HCT116 (cell line): ENCODE data around the gene NSD2. TPM values are rescaled to one million over a fixed set of nuclear protein-coding genes. Genes with fewer than 3 reads are reported as not detected.

Experiments
- ATAC-seq: fragments of 200-7000 bp; cut with Tn5 transposase; 2 replicates; pipeline ENCODE4 v1.9.1; 2020; ENCODE audit warnings: mild to moderate bottlenecking, moderate library complexity
- BruUV-seq: library from RNA; stranded (reverse); fragments of 400-500 nt; replicated peaks from 2 replicates; lab custom pipeline; 2021; lab: Mats Ljungman, UMichigan
- CTCF ChIA-PET: fragments of 300-600 bp; sonication (Branson Sonifier 250); formaldehyde crosslinking; loops from one replicate; lab custom pipeline; 2021; ENCODE audit warnings: antibody characterized with exemption; lab: Charles Lee
- POLR2A ChIA-PET: fragments of 300-600, 350-600 bp; sonication (Branson Sonifier 250); formaldehyde crosslinking; loops from one replicate; lab custom pipeline; 2021; ENCODE audit warnings: antibody characterized with exemption; lab: Charles Lee
- RAD21 ChIA-PET, 2 experiments: fragments of 300-600 bp; sonication (Branson Sonifier 250); formaldehyde crosslinking; loops; one replicate each; lab custom pipeline; 2023; ENCODE audit warnings: low total read pairs in 2 of 2; ENCODE audit not compliant: uncharacterized antibody in 2 of 2, unreplicated experiment in 2 of 2, low non-redundant PET in 1 of 2; lab: Charles Lee
- DNase-seq: peaks from one replicate; pipeline ENCODE4 v3.0.0-alpha.2; 2010; ENCODE audit warnings: low read depth, low spot score
- H2AFZ ChIP-seq: fragments of 200-600 bp; shearing (Covaris generic), sonication (generic); 2 replicates; pipeline ENCODE4 v1.6.1; 2017; ENCODE audit warnings: low read depth, mixed run types, mixed read lengths, antibody characterized with exemption, low read length; ENCODE audit not compliant: poor library complexity, severe bottlenecking
- H3K27ac ChIP-seq: 2 replicates; pipeline ENCODE4 v1.5.1; 2012; ENCODE audit warnings: low read depth, low read length
- H3K27me3 ChIP-seq: fragments of 200-600 bp; sonication (generic); 2 replicates; pipeline ENCODE4 v1.6.1; 2016; ENCODE audit warnings: mixed run types, low read length, mixed read lengths; ENCODE audit not compliant: insufficient read depth
- H3K36me3 ChIP-seq, 2 experiments: fragments of 200-500 bp in 1 of 2; fragments of 200-600 bp in 1 of 2; sonication (Bioruptor generic) in 1 of 2; sonication (generic) in 1 of 2; 2 replicates each; pipeline versions ENCODE4 v1.5.1 to v1.6.1; 2014 to 2016; ENCODE audit warnings: low read length in 2 of 2, inconsistent platforms in 1 of 2, mixed read lengths in 1 of 2, mixed run types in 1 of 2; ENCODE audit not compliant: insufficient read depth in 2 of 2, control insufficient read depth in 1 of 2
- H3K4me1 ChIP-seq, 2 experiments: fragments of 200-600 bp in 1 of 2; sonication (generic) in 1 of 2; 2 replicates each; pipeline versions ENCODE4 v1.5.1 to v1.6.1; 2012 to 2017; ENCODE audit warnings: low read length in 2 of 2, inconsistent platforms in 1 of 2, mild to moderate bottlenecking in 1 of 2, mixed read lengths in 1 of 2, mixed run types in 1 of 2, moderate library complexity in 1 of 2; ENCODE audit not compliant: insufficient read depth in 2 of 2, control insufficient read depth in 1 of 2
- H3K4me2 ChIP-seq: fragments of 200-600 bp; sonication (generic); 2 replicates; pipeline ENCODE4 v1.6.1; 2017; ENCODE audit warnings: mixed run types, low read length, mixed read lengths
- H3K4me3 ChIP-seq, 2 experiments: fragments of 200-600 bp in 1 of 2; sonication (generic) in 1 of 2; replicated peaks in 1 of 2; 2 replicates each; pipeline ENCODE4 v1.5.1; 2011 to 2016; ENCODE audit warnings: low read length in 2 of 2, control low read depth in 1 of 2, low read depth in 1 of 2, mild to moderate bottlenecking in 1 of 2, mixed read lengths in 1 of 2, mixed run types in 1 of 2
- H3K79me2 ChIP-seq: fragments of 200-600 bp; sonication (generic); 2 replicates; pipeline ENCODE4 v1.6.1; 2017; ENCODE audit warnings: mild to moderate bottlenecking, mixed run types, low read length, moderate library complexity, mixed read lengths; ENCODE audit not compliant: insufficient read depth
- H3K9ac ChIP-seq: fragments of 200-600 bp; sonication (generic); 2 replicates; pipeline ENCODE4 v1.6.1; 2016; ENCODE audit warnings: low read length, mixed read lengths
- H3K9me2 ChIP-seq: fragments of 200-600 bp; sonication (generic), shearing (Covaris generic); 2 replicates; pipeline ENCODE4 v1.6.1; 2017; ENCODE audit warnings: mixed run types, mild to moderate bottlenecking, moderate library complexity; ENCODE audit not compliant: insufficient read depth
- H3K9me3 ChIP-seq, 2 experiments: fragments of 200-500 bp in 1 of 2; fragments of 200-600 bp in 1 of 2; sonication (Bioruptor generic) in 1 of 2; sonication (generic) in 1 of 2; 2 replicates each; pipeline ENCODE4 v1.6.1; 2014 to 2017; ENCODE audit warnings: low read length in 2 of 2, mixed read lengths in 2 of 2, inconsistent platforms in 1 of 2, low read depth in 1 of 2, mild to moderate bottlenecking in 1 of 2, mixed run types in 1 of 2, moderate library complexity in 1 of 2; ENCODE audit not compliant: control insufficient read depth in 1 of 2, insufficient read depth in 1 of 2
- H4K20me1 ChIP-seq: fragments of 200-600 bp; sonication (generic), shearing (Covaris generic); 2 replicates; pipeline ENCODE4 v1.6.1; 2017; ENCODE audit warnings: mixed run types, mild to moderate bottlenecking, moderate library complexity; ENCODE audit not compliant: insufficient read depth
- CTCF ChIP-seq, 3 experiments: fragments of 200-600 bp in 1 of 3; sonication (generic) in 1 of 3; IDR thresholded peaks in 2 of 3; conservative IDR thresholded peaks in 1 of 3; 2 replicates each; pipeline ENCODE4 v1.5.1; 2012 to 2017; ENCODE audit warnings: low read depth in 2 of 3, low read length in 2 of 3, antibody characterized with exemption in 1 of 3, borderline replicate concordance in 1 of 3, control low read depth in 1 of 3, mild to moderate bottlenecking in 1 of 3, mixed read lengths in 1 of 3, mixed run types in 1 of 3, moderate library complexity in 1 of 3; ENCODE audit not compliant: insufficient read depth in 1 of 3
- EGR1 ChIP-seq: IDR thresholded peaks from 2 replicates; pipeline ENCODE4 v1.6.1; 2012; ENCODE audit warnings: low read depth
- ELF1 ChIP-seq: IDR thresholded peaks from 2 replicates; pipeline ENCODE4 v1.6.1; 2012; ENCODE audit warnings: low read depth, borderline replicate concordance
- EZH2 ChIP-seq: fragments of 200-600 bp; sonication (generic); IDR thresholded peaks from 2 replicates; pipeline ENCODE4 v1.6.1; 2017; ENCODE audit warnings: antibody characterized with exemption, mixed run types
- EZH2phosphoT487 ChIP-seq: fragments of 200-600 bp; IDR thresholded peaks from 2 replicates; pipeline ENCODE4 v1.6.1; 2018; ENCODE audit warnings: antibody characterized with exemption, borderline replicate concordance
- FOSL1 ChIP-seq: IDR thresholded peaks from 2 replicates; pipeline ENCODE4 v1.6.1; 2012; ENCODE audit warnings: low read depth
- JUND ChIP-seq: IDR thresholded peaks from 2 replicates; pipeline ENCODE4 v1.6.1; 2012
- POLR2AphosphoS5 ChIP-seq: IDR thresholded peaks from 2 replicates; pipeline ENCODE4 v1.6.1; 2011; ENCODE audit warnings: mild to moderate bottlenecking, low read depth, low read length, moderate library complexity
- RAD21 ChIP-seq: IDR thresholded peaks from 2 replicates; pipeline ENCODE4 v1.6.1; 2012; ENCODE audit warnings: low read depth, mild to moderate bottlenecking
- SIN3A ChIP-seq: IDR thresholded peaks from 2 replicates; pipeline ENCODE4 v1.6.1; 2012; ENCODE audit warnings: low read depth
- SP1 ChIP-seq: IDR thresholded peaks from 2 replicates; pipeline ENCODE4 v1.6.1; 2012; ENCODE audit warnings: low read depth
- TCF7L2 ChIP-seq: IDR thresholded peaks from 2 replicates; pipeline ENCODE4 v1.7.0; 2011; ENCODE audit warnings: borderline replicate concordance, inconsistent platforms; ENCODE audit not compliant: insufficient read depth, insufficient read length; ENCODE audit errors: extremely low read depth
- ZFX ChIP-seq: fragments of 450-650 bp; IDR thresholded peaks from 2 replicates; pipeline ENCODE4 v1.6.1; 2017
- intact Hi-C: fragments of 100-400 bp; cut with micrococcal nuclease; formaldehyde crosslinking; loops from 2 replicates; pipeline ENCODE4 v1.10.0; 2022
- total RNA-seq: library from RNA; stranded (reverse); gene quantifications from one replicate; pipeline ENCODE4 v1.2.1, GENCODE V29; 2021; ENCODE audit not compliant: unreplicated experiment
- TF ChIP-seq, protein P1 (sequence below): IDR thresholded peaks from 2 replicates; pipeline ENCODE4 v1.6.1; 2012

The NSD2 gene
- total RNA-seq, 1 experiment from 2014 or later = 145 TPM

DNA sequence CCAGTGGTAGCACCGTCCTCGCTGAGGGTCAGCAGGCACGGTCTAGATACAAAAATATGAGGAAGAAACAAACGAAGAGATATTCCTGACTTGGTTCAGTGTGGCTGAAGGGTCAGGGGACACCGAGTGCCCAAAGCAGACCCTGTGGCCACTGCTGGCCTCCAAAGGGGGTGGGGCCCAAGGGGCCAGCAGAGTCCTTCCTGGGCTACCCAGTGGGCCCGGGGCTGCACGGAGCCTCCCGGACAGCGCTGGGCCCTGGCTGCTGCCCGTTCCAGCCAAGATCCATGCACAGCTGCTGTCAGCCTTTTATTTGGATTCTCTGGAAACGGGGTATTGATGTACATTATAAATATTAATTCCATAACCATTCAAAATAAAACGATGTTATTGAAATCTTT is 117.1 kb downstream of the NSD2 start:
- H3K9me2 ChIP-seq = no peaks in the 10 kb centered on the region
- ATAC-seq (no peak), DNase-seq (no peak)
- H3K79me2 ChIP-seq = peaks cover 38% of the 10 kb centered on the region
- BruUV-seq = no TSS peak
- peaks cover 10 to 31% of the 10 kb centered on the region in 2 experiments; a peak in 3 of 4 replicates for H3K36me3 ChIP-seq
- CTCF ChIA-PET = no interaction called here
- no peaks in the 10 kb centered on the region for H3K4me1 ChIP-seq
- H3K9me3 ChIP-seq = no peaks in the 10 kb centered on the region
- H4K20me1 ChIP-seq = no peaks in the 10 kb centered on the region
- no peak overlapping the region for H3K27ac ChIP-seq
- H3K4me2 ChIP-seq = no peak overlapping the region
- H3K4me3 ChIP-seq = no peak overlapping the region
- TF ChIP-seq JUND = no peak
- no peak for TF ChIP-seq CTCF (IDR thresholded peaks at IDR 0.05 in 2 of 3, conservative IDR thresholded peaks at IDR 0.05 in 1 of 3; ENCODE audit: borderline replicate concordance in 1 of 3, insufficient read depth in 1 of 3, low read depth in 2 of 3, low read length in 2 of 3)
- no peak for TF ChIP-seq RAD21
- no peak for TF ChIP-seq POLR2AphosphoS5
- no peak for TF ChIP-seq TCF7L2
- no peak for TF ChIP-seq EZH2phosphoT487
- TF ChIP-seq, protein P1, sequence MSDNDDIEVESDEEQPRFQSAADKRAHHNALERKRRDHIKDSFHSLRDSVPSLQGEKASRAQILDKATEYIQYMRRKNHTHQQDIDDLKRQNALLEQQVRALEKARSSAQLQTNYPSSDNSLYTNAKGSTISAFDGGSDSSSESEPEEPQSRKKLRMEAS = no peak
- TF ChIP-seq FOSL1 = no peak
- TF ChIP-seq ELF1 = no peak
- TF ChIP-seq ZFX = no peak
- TF ChIP-seq EZH2 = no peak
- no peak for TF ChIP-seq EGR1
- TF ChIP-seq SIN3A = no peak
- no peak for TF ChIP-seq SP1
- H3K9ac ChIP-seq = no peak overlapping the region
- no peak overlapping the region for H2AFZ ChIP-seq
- intact Hi-C loops = no loop called here
- H3K27me3 ChIP-seq = no peaks in the 10 kb centered on the region
- POLR2A ChIA-PET = no interaction called here
- RAD21 ChIA-PET = no interaction called here
